HepG2 (cell line): ENCODE data around the gene FAHD2A. TPM values are rescaled to one million over a fixed set of nuclear protein-coding genes. Genes with fewer than 3 reads are reported as not detected.
A peak's percentile ranks its signal among the peaks of the same experiment; 100 is the strongest.

Experiments
- CEBPB ChIP-seq: IDR thresholded peaks from 2 replicates; pipeline ENCODE4 v1.6.1; 2011; ENCODE audit warnings: low read depth, low read length, improper control_type of control experiment, borderline replicate concordance
- CHD2 ChIP-seq: IDR thresholded peaks from 2 replicates; pipeline ENCODE4 v1.6.1; 2011; ENCODE audit warnings: low read depth, low read length, improper control_type of control experiment
- DMAP1 ChIP-seq: IDR thresholded peaks from 2 replicates; pipeline ENCODE4 v1.6.1; 2016
- FIP1L1 ChIP-seq: fragments of 200-400 bp; formaldehyde crosslinking; IDR thresholded peaks from 2 replicates; pipeline ENCODE4 v1.6.1; 2018; ENCODE audit warnings: low read depth, mild to moderate bottlenecking, low read length, moderate library complexity, borderline replicate concordance; ENCODE audit not compliant: insufficient read depth
- FOXP1 ChIP-seq, 2 experiments: fragments of 450-650 bp in 1 of 2; IDR thresholded peaks; 2 replicates each; pipeline ENCODE4 v1.6.1; 2017 to 2018; ENCODE audit warnings: antibody characterized with exemption in 1 of 2
- MEIS2 ChIP-seq: sonication (generic); formaldehyde crosslinking; IDR thresholded peaks from 2 replicates; pipeline ENCODE4 v1.9.0; 2021; ENCODE audit warnings: mild to moderate bottlenecking, missing genetic modification reagents
- NBN ChIP-seq: fragments of 450-650 bp; conservative IDR thresholded peaks from 2 replicates; pipeline ENCODE4 v1.6.1; 2017
- NR2F2 ChIP-seq: IDR thresholded peaks from 2 replicates; pipeline ENCODE4 v1.6.1; 2012; ENCODE audit warnings: low read depth, inconsistent platforms, borderline replicate concordance
- PHF8 ChIP-seq: sonication (generic); formaldehyde crosslinking; IDR thresholded peaks from 2 replicates; pipeline ENCODE4 v1.5.0; 2020; ENCODE audit warnings: missing genetic modification reagents
- RXRB ChIP-seq: IDR thresholded peaks from 2 replicates; pipeline ENCODE4 v1.6.1; 2016; ENCODE audit warnings: borderline replicate concordance, missing genetic modification reagents, missing compliant biosample characterization
- SP140L ChIP-seq: sonication (generic); formaldehyde crosslinking; IDR thresholded peaks from 2 replicates; pipeline ENCODE4 v1.4.0; 2020; ENCODE audit warnings: missing genetic modification reagents, borderline replicate concordance
- SP2 ChIP-seq: sonication (generic); formaldehyde crosslinking; IDR thresholded peaks from 2 replicates; pipeline ENCODE4 v1.5.1; 2020; ENCODE audit warnings: mild to moderate bottlenecking, missing genetic modification reagents
- THAP11 ChIP-seq: IDR thresholded peaks from 2 replicates; pipeline ENCODE4 v1.6.1; 2016; ENCODE audit warnings: missing biosample characterization, missing genetic modification reagents
- TP53 ChIP-seq: sonication (generic); formaldehyde crosslinking; conservative IDR thresholded peaks from 2 replicates; pipeline ENCODE4 v1.4.0; 2020; ENCODE audit warnings: missing genetic modification reagents
- ZNF263 ChIP-seq: sonication (generic); formaldehyde crosslinking; IDR thresholded peaks from 2 replicates; pipeline ENCODE4 v1.4.0; 2020; ENCODE audit warnings: missing genetic modification reagents
- ZNF33A ChIP-seq: sonication (generic); formaldehyde crosslinking; IDR thresholded peaks from 2 replicates; pipeline ENCODE4 v1.5.1; 2020; ENCODE audit warnings: missing genetic modification reagents, mild to moderate bottlenecking, moderate library complexity, borderline replicate concordance
- ZNF660 ChIP-seq: sonication (generic); formaldehyde crosslinking; IDR thresholded peaks from 2 replicates; pipeline ENCODE4 v1.5.1; 2020; ENCODE audit warnings: mild to moderate bottlenecking, low read depth, missing genetic modification reagents, borderline replicate concordance
- polyA plus RNA-seq, 8 experiments: library from polyadenylated mRNA; depleted of rRNA in 3 of 8; stranded (reverse) in 7 of 8; unstranded in 1 of 8; fragments of >200 nt; fragmentation: Illumina TruSeq in 4 of 8; extraction: Trizol in 4 of 8; gene quantifications; 2 replicates each; pipeline versions ENCODE4 v1.2.1 to v1.2.3, GENCODE V29; 2011 to 2016; ENCODE audit warnings: low read depth in 4 of 8, missing spikeins in 1 of 8, mixed read lengths in 1 of 8; ENCODE audit not compliant: insufficient read depth in 1 of 8
- total RNA-seq, 5 experiments: library from RNA; depleted of rRNA; stranded (reverse); fragments of >200 nt; fragmentation: Illumina TruSeq; extraction: Trizol; gene quantifications; 2 replicates each; pipeline ENCODE4 v1.2.3, GENCODE V29; 2016; ENCODE audit warnings: low read depth in 1 of 5
- TF ChIP-seq, protein P1 (sequence below): sonication (generic); formaldehyde crosslinking; IDR thresholded peaks from 2 replicates; pipeline ENCODE4 v1.5.0; 2020; ENCODE audit warnings: mild to moderate bottlenecking, missing genetic modification reagents
- TF ChIP-seq, protein P2 (sequence below): sonication (generic); formaldehyde crosslinking; IDR thresholded peaks from 2 replicates; pipeline ENCODE4 v1.8.0; 2022; ENCODE audit warnings: missing genetic modification reagents, low read depth, mild to moderate bottlenecking, borderline replicate concordance
- TF ChIP-seq, protein P3 (sequence below): sonication (generic); formaldehyde crosslinking; IDR thresholded peaks from 2 replicates; pipeline ENCODE4 v1.5.0; 2020; ENCODE audit warnings: mild to moderate bottlenecking, missing genetic modification reagents
- TF ChIP-seq, protein P4 (sequence below): sonication (generic); formaldehyde crosslinking; IDR thresholded peaks from 2 replicates; pipeline ENCODE4 v1.5.1; 2020; ENCODE audit warnings: missing genetic modification reagents, mild to moderate bottlenecking, borderline replicate concordance
- TF ChIP-seq, protein P5 (sequence below): sonication (generic); formaldehyde crosslinking; IDR thresholded peaks from 2 replicates; pipeline ENCODE4 v1.8.1; 2023; ENCODE audit warnings: mild to moderate bottlenecking, missing genetic modification reagents

FAHD2A gene
- total and polyA plus RNA-seq, 2 of the 13 experiments (the other 11 are each of a cell fraction or from before 2014, with no cell fraction given), result 34.0 to 44.2 TPM

DNA sequence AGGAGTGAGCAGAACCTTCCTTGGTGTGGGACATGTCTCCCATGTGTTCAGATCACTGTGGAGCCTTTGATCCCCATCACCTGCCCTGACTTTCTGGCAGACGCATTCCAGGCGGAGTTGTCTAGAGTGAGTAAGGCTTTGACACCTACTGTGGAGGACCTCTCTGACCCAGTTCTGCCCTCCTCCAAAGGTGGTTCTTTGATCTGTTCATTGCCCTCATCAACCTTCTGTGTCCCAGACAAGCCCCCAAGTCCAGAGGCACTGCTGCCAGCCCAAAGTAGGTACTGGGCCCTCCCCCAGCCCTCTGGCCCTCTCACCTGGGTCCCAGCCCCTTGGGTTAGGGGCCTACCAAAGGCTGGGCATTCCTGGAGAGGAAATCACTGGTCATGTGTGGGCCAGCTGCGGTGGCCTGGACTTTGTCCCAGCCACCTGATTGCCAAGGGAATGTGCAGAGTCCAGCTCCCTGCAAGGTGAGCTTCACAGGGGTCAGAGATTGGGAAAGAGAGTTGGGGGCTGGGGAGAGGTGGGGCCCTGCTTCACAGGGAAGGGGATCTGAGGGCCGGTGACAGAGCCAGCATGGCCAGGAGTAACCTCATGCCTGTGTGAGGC, 12.1 kb upstream of the FAHD2A start (continued):
- TF ChIP-seq, protein P1, sequence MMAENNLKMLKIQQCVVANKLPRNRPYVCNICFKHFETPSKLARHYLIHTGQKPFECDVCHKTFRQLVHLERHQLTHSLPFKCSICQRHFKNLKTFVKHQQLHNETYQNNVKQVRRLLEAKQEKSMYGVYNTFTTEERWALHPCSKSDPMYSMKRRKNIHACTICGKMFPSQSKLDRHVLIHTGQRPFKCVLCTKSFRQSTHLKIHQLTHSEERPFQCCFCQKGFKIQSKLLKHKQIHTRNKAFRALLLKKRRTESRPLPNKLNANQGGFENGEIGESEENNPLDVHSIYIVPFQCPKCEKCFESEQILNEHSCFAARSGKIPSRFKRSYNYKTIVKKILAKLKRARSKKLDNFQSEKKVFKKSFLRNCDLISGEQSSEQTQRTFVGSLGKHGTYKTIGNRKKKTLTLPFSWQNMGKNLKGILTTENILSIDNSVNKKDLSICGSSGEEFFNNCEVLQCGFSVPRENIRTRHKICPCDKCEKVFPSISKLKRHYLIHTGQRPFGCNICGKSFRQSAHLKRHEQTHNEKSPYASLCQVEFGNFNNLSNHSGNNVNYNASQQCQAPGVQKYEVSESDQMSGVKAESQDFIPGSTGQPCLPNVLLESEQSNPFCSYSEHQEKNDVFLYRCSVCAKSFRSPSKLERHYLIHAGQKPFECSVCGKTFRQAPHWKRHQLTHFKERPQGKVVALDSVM, result no peak
- TF ChIP-seq CEBPB (peak; percentile 91), FOXP1 (IDR thresholded peaks at IDR 0.05) (no peak), FOXP1 (CRISPR knock-in tag; IDR thresholded peaks at IDR 0.05) (peak; percentile 35; the same call in 1 of the 2 replicates), SP2 (CRISPR knock-in tag) (no peak), RXRB (CRISPR knock-in tag) (peak; percentile 89), NR2F2 (peak; percentile 84), NBN (no peak), ZNF660 (CRISPR knock-in tag) (no peak), DMAP1 (no peak), ZNF33A (CRISPR knock-in tag) (no peak), CHD2 (peak; percentile 77; the same call in 1 of the 2 replicates), TP53 (CRISPR knock-in tag) (no peak), PHF8 (CRISPR knock-in tag) (peak; percentile 40; the same call in 1 of the 2 replicates), FIP1L1 (no peak), MEIS2 (CRISPR knock-in tag) (peak; percentile 60; the same call in 1 of the 2 replicates), THAP11 (peak; percentile 63; the same call in 1 of the 2 replicates), ZNF263 (CRISPR knock-in tag) (no peak), SP140L (CRISPR knock-in tag) (no peak)
- TF ChIP-seq, protein P2, sequence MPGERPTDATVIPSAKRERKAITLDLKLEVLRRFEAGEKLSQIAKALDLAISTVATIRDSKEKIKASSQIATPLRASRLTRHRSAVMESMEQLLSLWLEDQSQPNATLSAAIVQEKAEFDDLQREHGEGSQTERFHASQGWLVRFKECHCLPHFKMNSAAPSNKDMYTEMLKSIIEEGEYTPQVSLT (CRISPR knock-in tag), result no peak
- TF ChIP-seq, protein P3, sequence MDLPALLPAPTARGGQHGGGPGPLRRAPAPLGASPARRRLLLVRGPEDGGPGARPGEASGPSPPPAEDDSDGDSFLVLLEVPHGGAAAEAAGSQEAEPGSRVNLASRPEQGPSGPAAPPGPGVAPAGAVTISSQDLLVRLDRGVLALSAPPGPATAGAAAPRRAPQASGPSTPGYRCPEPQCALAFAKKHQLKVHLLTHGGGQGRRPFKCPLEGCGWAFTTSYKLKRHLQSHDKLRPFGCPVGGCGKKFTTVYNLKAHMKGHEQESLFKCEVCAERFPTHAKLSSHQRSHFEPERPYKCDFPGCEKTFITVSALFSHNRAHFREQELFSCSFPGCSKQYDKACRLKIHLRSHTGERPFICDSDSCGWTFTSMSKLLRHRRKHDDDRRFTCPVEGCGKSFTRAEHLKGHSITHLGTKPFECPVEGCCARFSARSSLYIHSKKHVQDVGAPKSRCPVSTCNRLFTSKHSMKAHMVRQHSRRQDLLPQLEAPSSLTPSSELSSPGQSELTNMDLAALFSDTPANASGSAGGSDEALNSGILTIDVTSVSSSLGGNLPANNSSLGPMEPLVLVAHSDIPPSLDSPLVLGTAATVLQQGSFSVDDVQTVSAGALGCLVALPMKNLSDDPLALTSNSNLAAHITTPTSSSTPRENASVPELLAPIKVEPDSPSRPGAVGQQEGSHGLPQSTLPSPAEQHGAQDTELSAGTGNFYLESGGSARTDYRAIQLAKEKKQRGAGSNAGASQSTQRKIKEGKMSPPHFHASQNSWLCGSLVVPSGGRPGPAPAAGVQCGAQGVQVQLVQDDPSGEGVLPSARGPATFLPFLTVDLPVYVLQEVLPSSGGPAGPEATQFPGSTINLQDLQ (CRISPR knock-in tag), result no peak
- TF ChIP-seq, protein P4, sequence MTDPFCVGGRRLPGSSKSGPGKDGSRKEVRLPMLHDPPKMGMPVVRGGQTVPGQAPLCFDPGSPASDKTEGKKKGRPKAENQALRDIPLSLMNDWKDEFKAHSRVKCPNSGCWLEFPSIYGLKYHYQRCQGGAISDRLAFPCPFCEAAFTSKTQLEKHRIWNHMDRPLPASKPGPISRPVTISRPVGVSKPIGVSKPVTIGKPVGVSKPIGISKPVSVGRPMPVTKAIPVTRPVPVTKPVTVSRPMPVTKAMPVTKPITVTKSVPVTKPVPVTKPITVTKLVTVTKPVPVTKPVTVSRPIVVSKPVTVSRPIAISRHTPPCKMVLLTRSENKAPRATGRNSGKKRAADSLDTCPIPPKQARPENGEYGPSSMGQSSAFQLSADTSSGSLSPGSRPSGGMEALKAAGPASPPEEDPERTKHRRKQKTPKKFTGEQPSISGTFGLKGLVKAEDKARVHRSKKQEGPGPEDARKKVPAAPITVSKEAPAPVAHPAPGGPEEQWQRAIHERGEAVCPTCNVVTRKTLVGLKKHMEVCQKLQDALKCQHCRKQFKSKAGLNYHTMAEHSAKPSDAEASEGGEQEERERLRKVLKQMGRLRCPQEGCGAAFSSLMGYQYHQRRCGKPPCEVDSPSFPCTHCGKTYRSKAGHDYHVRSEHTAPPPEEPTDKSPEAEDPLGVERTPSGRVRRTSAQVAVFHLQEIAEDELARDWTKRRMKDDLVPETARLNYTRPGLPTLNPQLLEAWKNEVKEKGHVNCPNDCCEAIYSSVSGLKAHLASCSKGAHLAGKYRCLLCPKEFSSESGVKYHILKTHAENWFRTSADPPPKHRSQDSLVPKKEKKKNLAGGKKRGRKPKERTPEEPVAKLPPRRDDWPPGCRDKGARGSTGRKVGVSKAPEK, result no peak
- TF ChIP-seq, protein P5, sequence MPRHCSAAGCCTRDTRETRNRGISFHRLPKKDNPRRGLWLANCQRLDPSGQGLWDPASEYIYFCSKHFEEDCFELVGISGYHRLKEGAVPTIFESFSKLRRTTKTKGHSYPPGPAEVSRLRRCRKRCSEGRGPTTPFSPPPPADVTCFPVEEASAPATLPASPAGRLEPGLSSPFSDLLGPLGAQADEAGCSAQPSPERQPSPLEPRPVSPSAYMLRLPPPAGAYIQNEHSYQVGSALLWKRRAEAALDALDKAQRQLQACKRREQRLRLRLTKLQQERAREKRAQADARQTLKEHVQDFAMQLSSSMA (CRISPR knock-in tag), result peak; percentile 45; the same call in 1 of the 2 replicates
